Neural crest cell (in vitro differentiated cells): ENCODE data around the gene MYCN. TPM values are rescaled to one million over a fixed set of nuclear protein-coding genes. Genes with fewer than 3 reads are reported as not detected.
"Not testable (repeated sequence)": the region's sequence is repeated elsewhere in the genome, so short reads cannot be mapped to it uniquely, and the experiment has no call there.

Experiments
- DNase-seq: peaks from one replicate; pipeline ENCODE4 v3.0.0; 2021; ENCODE audit warnings: low read depth, mixed read lengths, low spot score
- H3K27ac Mint-ChIP-seq: one replicate; pipeline ENCODE4 v1.8.0; 2021; ENCODE audit warnings: mild to moderate bottlenecking, mixed read lengths; ENCODE audit not compliant: unreplicated experiment
- H3K27me3 Mint-ChIP-seq: 2 replicates; pipeline ENCODE4 v1.8.0; 2021; ENCODE audit warnings: low read depth, mild to moderate bottlenecking, mixed read lengths
- H3K36me3 Mint-ChIP-seq: 2 replicates; pipeline ENCODE4 v1.8.0; 2021; ENCODE audit warnings: low read depth, mild to moderate bottlenecking, mixed read lengths
- H3K4me1 Mint-ChIP-seq: 2 replicates; pipeline ENCODE4 v1.8.0; 2021; ENCODE audit warnings: mixed read lengths
- H3K4me3 Mint-ChIP-seq: one replicate; pipeline ENCODE4 v1.8.0; 2021; ENCODE audit warnings: mild to moderate bottlenecking, mixed read lengths
- H3K9me3 Mint-ChIP-seq: 2 replicates; pipeline ENCODE4 v1.8.0; 2021; ENCODE audit warnings: mixed read lengths
- CTCF ChIP-seq: fragments of 200-600 bp; sonication (generic); conservative IDR thresholded peaks from 2 replicates; pipeline ENCODE4 v1.5.0; 2021; ENCODE audit warnings: antibody characterized with exemption, mild to moderate bottlenecking
- total RNA-seq: library from RNA; stranded (reverse); gene quantifications from 2 replicates; pipeline ENCODE4 v1.2.1, GENCODE V29; 2021

The MYCN gene
- total RNA-seq, 1 donor from 2014 or later, result 144 TPM

- no peak overlapping the region for H3K4me3 Mint-ChIP-seq
- H3K36me3 Mint-ChIP-seq, result no peaks in the 10 kb centered on the region
Measured at GRCh38 chr2:15909736-15910135, 30.6 kb upstream of the MYCN start.

GRCh38 chr2:15911270-15911669, 29.1 kb upstream of the MYCN start:
- DNase-seq, H3K27me3 Mint-ChIP-seq, H3K4me3 Mint-ChIP-seq, H3K36me3 Mint-ChIP-seq, H3K9me3 Mint-ChIP-seq, H3K27ac Mint-ChIP-seq: not testable (repeated sequence)
- peaks cover 13% of the 10 kb centered on the region for H3K4me1 Mint-ChIP-seq

More at GRCh38 chr2:15909736-15910135, 30.6 kb upstream of the MYCN start:
- no peaks in the 10 kb centered on the region for H3K27me3 Mint-ChIP-seq
- no peak overlapping the region for H3K27ac Mint-ChIP-seq
- peaks cover 3% of the 10 kb centered on the region for H3K9me3 Mint-ChIP-seq
- no peak for TF ChIP-seq CTCF
- no peak for DNase-seq
- peaks cover 13% of the 10 kb centered on the region for H3K4me1 Mint-ChIP-seq

GRCh38 chr2:15911686-15912085, 28.7 kb upstream of the MYCN start:
- no peaks in the 10 kb centered on the region for H3K36me3 Mint-ChIP-seq
- DNase-seq, result no peak
- H3K9me3 Mint-ChIP-seq, result peaks cover under 1% of the 10 kb centered on the region
- H3K4me1 Mint-ChIP-seq, result peaks cover 13% of the 10 kb centered on the region
- no peak overlapping the region for H3K4me3 Mint-ChIP-seq
- no peak for TF ChIP-seq CTCF
- no peak overlapping the region for H3K27ac Mint-ChIP-seq
- H3K27me3 Mint-ChIP-seq, result no peaks in the 10 kb centered on the region

GRCh38 chr2:15912203-15912602, 28.1 kb upstream of the MYCN start:
- peak overlapping the region; percentile 51 for H3K27ac Mint-ChIP-seq
- no peaks in the 10 kb centered on the region for H3K27me3 Mint-ChIP-seq
- TF ChIP-seq CTCF, result no peak
- no peak overlapping the region for H3K4me3 Mint-ChIP-seq
- no peak for DNase-seq
- peaks cover 13% of the 10 kb centered on the region for H3K4me1 Mint-ChIP-seq
- H3K36me3 Mint-ChIP-seq, result no peaks in the 10 kb centered on the region
- H3K9me3 Mint-ChIP-seq, result no peaks in the 10 kb centered on the region

- Mint-ChIP-seq H3K9me3 (no peaks in the 10 kb centered on the region), H3K27ac (no peak overlapping the region), H3K36me3 (no peaks in the 10 kb centered on the region), H3K4me3 (no peak overlapping the region), H3K27me3 (no peaks in the 10 kb centered on the region), H3K4me1 (peaks cover 13% of the 10 kb centered on the region)
- no peak for DNase-seq
- TF ChIP-seq CTCF, result no peak
Measured at GRCh38 chr2:15913146-15913545, 27.2 kb upstream of the MYCN start.

GRCh38 chr2:15914596-15915385, 25.6 kb upstream of the MYCN start:
- no peaks in the 10 kb centered on the region for H3K36me3 Mint-ChIP-seq
- peaks cover 13% of the 10 kb centered on the region for H3K4me1 Mint-ChIP-seq
- H3K27me3 Mint-ChIP-seq, result no peaks in the 10 kb centered on the region
- no peaks in the 10 kb centered on the region for H3K9me3 Mint-ChIP-seq
- no peak overlapping the region for H3K4me3 Mint-ChIP-seq
- TF ChIP-seq CTCF, result no peak
- no peak overlapping the region for H3K27ac Mint-ChIP-seq
- DNase-seq, result no peak

- not testable (repeated sequence) for DNase-seq, H3K9me3 Mint-ChIP-seq, H3K27me3 Mint-ChIP-seq, H3K36me3 Mint-ChIP-seq, H3K4me3 Mint-ChIP-seq, H3K27ac Mint-ChIP-seq
- H3K4me1 Mint-ChIP-seq, result peaks cover 17% of the 10 kb centered on the region
Measured at GRCh38 chr2:15915546-15915945, 24.8 kb upstream of the MYCN start.
